Measurements from ENCODE around the gene GSTA1.
"Not testable (repeated sequence)": the region's sequence is repeated elsewhere in the genome, so short reads cannot be mapped to it uniquely, and the experiment has no call there.

Gene GSTA1

DNA sequence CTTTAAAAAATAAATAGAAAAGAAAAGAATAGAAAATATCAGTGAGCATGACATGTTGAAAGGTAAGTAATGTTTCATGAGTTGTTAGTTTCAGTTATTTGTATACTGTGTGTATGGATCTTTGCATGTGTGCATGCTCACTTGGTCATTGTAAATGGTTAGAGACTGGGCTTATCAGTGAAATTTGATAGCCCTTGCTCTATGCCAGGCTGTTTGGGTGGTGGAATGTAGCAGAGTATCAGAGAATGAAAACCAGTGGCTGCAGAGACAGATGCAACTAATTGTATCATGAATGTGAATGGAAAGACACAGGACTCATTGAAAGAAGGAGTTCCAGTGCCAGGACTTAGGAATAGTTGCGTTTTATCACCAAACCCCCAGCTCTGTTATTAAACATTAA is 44.5 kb downstream of the GSTA1 start:
- DNase-seq (ENCODE audit: low read depth in 2 of 3, low spot score in 1 of 3), result no peak

DNA sequence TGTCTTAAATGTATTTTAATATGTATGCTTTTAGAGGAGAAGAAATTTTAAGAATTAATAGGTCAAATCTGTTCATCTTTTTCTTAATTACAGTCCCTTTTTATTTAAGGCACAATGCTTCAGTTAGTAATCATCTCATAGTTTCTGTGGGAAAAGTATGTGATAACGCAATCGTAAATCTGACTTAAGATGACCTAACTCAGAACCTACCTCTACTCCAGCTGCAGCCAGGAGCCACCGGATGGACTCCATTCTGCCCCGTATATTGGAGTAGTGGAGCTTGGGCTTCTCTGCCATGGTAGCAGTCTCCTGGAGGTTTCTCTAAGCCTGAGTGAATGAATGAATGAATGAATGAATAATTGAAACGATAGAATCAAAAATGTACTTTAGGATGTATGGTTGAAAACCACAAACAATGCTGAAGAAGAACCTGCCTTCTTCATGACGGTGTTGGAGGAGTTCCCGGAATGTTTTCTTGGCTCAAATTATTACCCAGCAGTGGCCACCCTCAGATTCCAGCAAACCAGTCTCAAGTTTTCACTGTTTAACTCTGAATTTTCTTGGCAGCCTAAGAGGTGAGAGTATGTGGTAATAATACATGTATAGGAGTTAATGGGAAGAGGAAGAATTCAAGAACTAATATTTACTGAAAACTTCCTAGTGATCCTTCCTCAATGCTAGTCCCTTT is 45.8 kb downstream of the GSTA1 start:
- not testable (repeated sequence) for DNase-seq (ENCODE audit: low read depth in 2 of 3, low spot score in 1 of 3)

DNA sequence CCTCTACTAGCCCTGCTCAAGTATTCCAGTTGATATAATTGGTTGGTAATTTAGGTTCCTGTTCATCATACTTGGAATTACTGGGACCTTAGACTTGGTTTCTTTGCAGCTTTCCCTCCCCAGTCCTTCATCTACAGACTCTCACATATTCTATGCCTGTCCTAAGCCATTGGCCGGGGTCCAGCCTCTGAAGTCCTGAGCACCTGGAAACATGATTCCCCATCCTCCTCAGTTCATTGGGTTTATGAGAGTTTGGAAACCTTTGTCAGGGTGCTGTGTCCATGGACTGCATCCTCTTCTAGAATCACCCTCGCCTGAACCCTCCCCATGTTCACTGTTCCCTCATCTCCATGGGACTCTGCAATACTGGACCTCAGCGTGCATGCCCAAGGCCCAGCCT is 49.2 kb downstream of the GSTA1 start:
- DNase-seq (ENCODE audit: low read depth in 2 of 3, low spot score in 1 of 3), result no peak

DNA sequence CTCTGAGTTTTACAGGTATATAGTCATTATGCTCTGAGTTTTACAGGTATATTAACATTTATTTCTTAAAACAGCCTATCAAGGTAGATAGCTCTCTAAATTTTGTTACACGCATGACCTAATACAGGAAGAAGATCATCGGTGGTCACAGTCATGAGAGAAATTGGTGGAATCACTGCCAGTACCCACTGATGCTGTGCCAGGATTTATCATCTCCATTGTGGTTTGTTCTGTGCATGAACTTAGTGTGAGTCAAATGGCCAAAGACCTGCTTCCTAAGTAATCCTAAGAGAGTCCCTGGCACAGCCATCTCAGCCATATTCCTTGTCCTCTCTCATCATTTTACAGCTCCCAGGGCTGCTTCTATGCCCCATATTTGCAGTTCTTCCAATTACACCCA is 50.5 kb downstream of the GSTA1 start:
- not testable (repeated sequence) for DNase-seq (ENCODE audit: low read depth in 2 of 3, low spot score in 1 of 3)

DNA sequence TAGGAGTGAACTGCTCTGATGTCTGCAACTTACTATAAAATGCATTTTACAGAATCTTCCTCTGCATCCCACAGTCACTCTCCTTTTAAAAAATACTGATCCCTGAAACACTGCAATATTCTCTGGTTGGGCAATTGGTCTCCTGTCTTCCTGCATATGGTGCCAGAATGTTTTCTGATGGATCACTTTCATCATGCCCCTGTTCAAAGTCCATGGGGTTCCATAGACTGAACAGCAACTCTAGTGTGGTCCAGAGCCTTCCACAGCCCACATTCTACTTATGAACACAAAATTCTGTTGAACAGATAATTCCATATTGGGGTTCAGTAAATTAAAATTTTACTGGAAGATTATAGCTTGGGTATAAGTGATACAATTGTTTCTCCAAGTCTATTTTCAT is 51.3 kb downstream of the GSTA1 start:
- DNase-seq (ENCODE audit: low read depth in 2 of 3, low spot score in 1 of 3), result no peak

DNA sequence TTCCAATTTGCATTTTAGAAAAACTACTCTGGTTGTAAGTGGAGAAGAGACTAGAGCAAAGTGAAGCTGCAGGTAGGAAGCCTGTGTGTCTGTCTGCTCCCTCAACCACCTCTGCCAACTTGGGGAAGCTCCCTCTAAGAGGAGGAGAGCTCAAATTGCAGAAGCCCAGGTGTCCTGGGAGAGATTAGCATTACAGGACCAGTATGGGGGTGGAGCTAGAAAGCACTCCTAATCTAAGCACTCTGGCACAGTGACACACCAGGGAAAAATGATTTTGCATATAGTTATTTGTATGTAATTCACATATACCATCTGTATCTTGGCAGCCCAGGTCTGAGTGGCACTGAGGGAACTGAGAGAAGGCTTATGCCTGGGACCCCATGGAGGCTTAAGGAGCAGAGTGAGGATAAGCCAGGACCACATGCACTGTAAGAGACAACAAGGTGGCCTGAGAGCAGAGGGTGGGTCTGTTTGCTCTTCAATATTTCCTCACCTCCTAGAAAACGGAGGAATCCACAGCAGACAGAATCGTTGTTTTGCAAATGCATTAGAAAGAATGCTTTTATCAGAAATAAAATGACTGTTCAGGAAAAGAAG is 54.0 kb downstream of the GSTA1 start:
- DNase-seq (ENCODE audit: low read depth in 2 of 3, low spot score in 1 of 3), result no peak

DNA sequence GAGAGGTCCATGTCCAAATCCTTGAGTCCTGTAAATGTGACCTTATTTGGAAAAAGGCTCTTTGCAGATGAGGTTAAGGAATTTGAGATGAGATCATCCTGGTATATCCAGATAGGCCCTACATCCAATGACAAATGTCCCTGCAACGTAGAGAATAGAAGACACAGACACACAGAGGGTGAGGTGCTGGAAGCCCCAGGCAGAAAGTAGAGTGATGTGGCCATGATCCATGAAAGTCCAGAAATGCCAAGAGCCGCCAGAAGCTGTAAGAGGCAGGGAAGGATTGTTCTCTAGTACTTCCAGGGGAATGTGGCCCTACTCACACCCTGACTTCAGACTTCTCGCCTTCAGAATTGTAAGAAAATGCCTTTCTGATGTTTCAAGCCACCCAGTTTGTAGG is 56.3 kb downstream of the GSTA1 start:
- not testable (repeated sequence) for DNase-seq (ENCODE audit: low read depth in 2 of 3, low spot score in 1 of 3)

DNA sequence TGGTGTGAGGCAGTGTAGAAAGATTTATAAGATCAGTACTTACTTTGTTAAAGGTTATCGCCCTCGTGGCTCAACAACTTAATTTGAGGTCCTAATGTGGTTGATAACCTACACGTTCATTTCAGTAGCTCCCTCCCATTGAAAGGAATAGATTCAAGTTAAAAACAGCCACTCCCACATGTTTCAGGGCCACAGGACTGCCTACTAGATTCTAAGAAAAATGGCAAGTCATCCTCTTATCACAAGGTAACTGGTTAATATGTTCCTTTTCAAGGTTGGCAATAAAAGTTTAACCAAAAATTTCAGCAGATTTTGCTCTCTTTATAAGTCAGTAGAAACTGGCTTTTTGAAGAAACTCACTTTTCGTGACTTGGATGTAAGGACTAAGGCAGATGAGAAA is 57.4 kb downstream of the GSTA1 start:
- DNase-seq (ENCODE audit: low read depth in 2 of 3, low spot score in 1 of 3), result no peak

DNA sequence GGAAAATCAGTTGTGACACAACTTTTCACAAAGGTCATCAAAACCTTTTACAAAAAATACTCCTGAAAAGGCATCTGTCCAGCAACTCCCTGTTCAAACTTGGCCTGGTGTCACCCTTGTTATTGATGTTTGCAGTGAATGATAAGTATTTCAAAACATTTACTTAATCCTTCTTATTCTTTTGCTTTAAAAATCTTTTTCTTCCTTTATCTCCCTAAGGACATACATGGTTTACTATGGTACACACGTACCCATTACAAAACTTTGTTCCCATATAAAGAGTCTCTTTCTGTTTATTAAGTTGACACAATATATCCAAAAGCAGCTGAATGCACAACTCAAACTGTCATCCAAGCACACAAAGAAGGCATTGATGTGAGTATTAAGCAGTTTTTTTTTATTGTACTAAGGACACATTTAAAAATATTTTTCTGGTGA is 57.8 kb downstream of the GSTA1 start:
- DNase-seq (ENCODE audit: low read depth in 2 of 3, low spot score in 1 of 3), result no peak

DNA sequence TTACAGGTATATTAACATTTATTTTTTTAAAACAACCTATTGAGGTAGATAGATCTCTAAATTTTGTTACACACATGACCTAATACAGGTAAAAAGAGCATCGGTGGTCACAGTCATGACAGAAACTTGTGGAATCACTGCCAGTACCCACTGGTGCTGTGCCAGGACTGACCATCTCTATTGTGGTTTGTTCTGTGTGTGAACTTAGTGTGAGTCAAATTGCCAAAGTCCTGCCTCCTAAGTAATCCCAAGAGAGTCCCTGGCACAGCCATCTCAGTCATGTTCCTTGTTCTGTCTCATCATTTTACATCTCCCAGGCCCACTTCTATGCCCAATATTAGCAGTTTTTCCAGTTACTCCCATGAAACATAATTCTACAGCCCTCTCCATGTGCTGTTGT is 61.7 kb downstream of the GSTA1 start:
- no peak for DNase-seq (ENCODE audit: low read depth in 2 of 3, low spot score in 1 of 3)
